Colonic mucosa (tissue), 4 donors: Measurements from ENCODE around the gene POGZ. TPM values are rescaled to one million over a fixed set of nuclear protein-coding genes. Genes with fewer than 3 reads are reported as not detected.

Experiments
- DNase-seq: peaks from one replicate; pipeline ENCODE4 v3.0.0-alpha.2; 2020
- H3K27ac ChIP-seq: fragments of 200-600 bp; one replicate; pipeline ENCODE4 v1.8.0; 2021
- H3K27me3 ChIP-seq: fragments of 200-600 bp; one replicate; pipeline ENCODE4 v1.8.0; 2021
- H3K36me3 ChIP-seq: fragments of 200-600 bp; one replicate; pipeline ENCODE4 v1.8.0; 2021
- H3K4me1 ChIP-seq: fragments of 200-600 bp; one replicate; pipeline ENCODE4 v1.8.0; 2021; ENCODE audit warnings: mild to moderate bottlenecking
- H3K4me3 ChIP-seq: fragments of 200-600 bp; one replicate; pipeline ENCODE4 v1.8.0; 2021
- H3K9ac ChIP-seq, 2 donors: one replicate each; pipeline ENCODE4 v1.7.0; 2013; ENCODE audit warnings: control low read depth in 2 of 2, low read depth in 2 of 2, low read length in 2 of 2
- H3K9me3 ChIP-seq: fragments of 200-600 bp; one replicate; pipeline ENCODE4 v1.8.0; 2021
- intact Hi-C: fragments of 100-400 bp; cut with DNase I; formaldehyde crosslinking; loops from one replicate; pipeline ENCODE4 v1.14.1; 2022
- total RNA-seq, 2 donors: library from RNA; stranded (reverse); fragmentation: NEBNext Ultra II Directional in 1 of 2; extraction: Animal tissue kit (Norgen Biotek cat#: 25700) in 1 of 2; gene quantifications; one replicate each; pipeline ENCODE4 v1.2.1, GENCODE V29; 2021
- TF ChIP-seq, protein P1 (sequence below): fragments of 200-600 bp; IDR thresholded peaks from one replicate; pipeline ENCODE4 v1.8.0; 2022; ENCODE audit warnings: antibody characterized with exemption, mild to moderate bottlenecking
- donor health status: healthy.
- donor health status: DM: no; HTN: no; CAD: no.
- donor health status: DM: no; HTN: no; CAD: no.

The POGZ gene
- total RNA-seq, 2 donors from 2014 or later = 49.6 to 50.0 TPM

GRCh38 chr1:151405187-151405951 is 53.9 kb downstream of the POGZ start:
- Histone ChIP-seq H3K36me3 (peaks cover 17% of the 10 kb centered on the region), H3K9me3 (no peaks in the 10 kb centered on the region), H3K9ac (no peak overlapping the region), H3K27me3 (no peaks in the 10 kb centered on the region), H3K4me1 (peaks cover 1% of the 10 kb centered on the region), H3K27ac (no peak overlapping the region), H3K4me3 (no peak overlapping the region)
- TF ChIP-seq, protein P1, sequence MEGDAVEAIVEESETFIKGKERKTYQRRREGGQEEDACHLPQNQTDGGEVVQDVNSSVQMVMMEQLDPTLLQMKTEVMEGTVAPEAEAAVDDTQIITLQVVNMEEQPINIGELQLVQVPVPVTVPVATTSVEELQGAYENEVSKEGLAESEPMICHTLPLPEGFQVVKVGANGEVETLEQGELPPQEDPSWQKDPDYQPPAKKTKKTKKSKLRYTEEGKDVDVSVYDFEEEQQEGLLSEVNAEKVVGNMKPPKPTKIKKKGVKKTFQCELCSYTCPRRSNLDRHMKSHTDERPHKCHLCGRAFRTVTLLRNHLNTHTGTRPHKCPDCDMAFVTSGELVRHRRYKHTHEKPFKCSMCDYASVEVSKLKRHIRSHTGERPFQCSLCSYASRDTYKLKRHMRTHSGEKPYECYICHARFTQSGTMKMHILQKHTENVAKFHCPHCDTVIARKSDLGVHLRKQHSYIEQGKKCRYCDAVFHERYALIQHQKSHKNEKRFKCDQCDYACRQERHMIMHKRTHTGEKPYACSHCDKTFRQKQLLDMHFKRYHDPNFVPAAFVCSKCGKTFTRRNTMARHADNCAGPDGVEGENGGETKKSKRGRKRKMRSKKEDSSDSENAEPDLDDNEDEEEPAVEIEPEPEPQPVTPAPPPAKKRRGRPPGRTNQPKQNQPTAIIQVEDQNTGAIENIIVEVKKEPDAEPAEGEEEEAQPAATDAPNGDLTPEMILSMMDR = no peak
- DNase-seq = no peak
- intact Hi-C loops = no loop called here

DNA sequence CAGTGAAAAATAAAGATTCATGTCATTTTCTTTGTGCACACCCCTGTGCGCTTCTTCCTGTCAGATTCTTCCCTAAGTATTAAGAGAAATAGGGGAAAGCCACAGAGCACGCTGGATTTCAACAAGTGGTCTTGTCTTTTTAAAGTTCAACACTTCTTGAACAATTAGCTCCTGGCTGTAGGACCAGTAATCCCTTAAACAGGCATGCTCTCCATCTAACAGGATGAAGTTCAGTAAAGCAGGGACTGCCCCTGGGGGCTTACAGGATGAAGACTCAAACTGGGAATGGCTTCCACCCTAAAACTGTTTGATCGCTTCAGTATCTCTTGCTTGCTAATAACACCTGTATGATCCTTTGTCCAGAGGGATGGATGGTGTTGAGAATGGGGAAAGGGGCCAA is 55.7 kb downstream of the POGZ start:
- Histone ChIP-seq H3K27ac (no peak overlapping the region), H3K9me3 (no peaks in the 10 kb centered on the region), H3K36me3 (peaks cover 7% of the 10 kb centered on the region), H3K4me1 (peaks cover 3% of the 10 kb centered on the region), H3K9ac (no peak overlapping the region), H3K27me3 (no peaks in the 10 kb centered on the region), H3K4me3 (no peak overlapping the region)
- intact Hi-C loops = loop anchor here (5.0 kb wide), 1 partner anchor 101 kb away; no protein-coding TSS in a partner anchor
- TF ChIP-seq, protein P1 = no peak
- no peak for DNase-seq

GRCh38 chr1:151402764-151403163 is 56.5 kb downstream of the POGZ start:
- no peak for DNase-seq
- Histone ChIP-seq H3K4me1 (peaks cover 3% of the 10 kb centered on the region), H3K4me3 (no peak overlapping the region), H3K9ac (no peak overlapping the region), H3K9me3 (no peaks in the 10 kb centered on the region), H3K27me3 (no peaks in the 10 kb centered on the region), H3K27ac (no peak overlapping the region), H3K36me3 (peaks cover 7% of the 10 kb centered on the region)
- TF ChIP-seq, protein P1 = no peak
- intact Hi-C loops = loop anchor here (5.0 kb wide), 1 partner anchor 100 kb away; no protein-coding TSS in a partner anchor

- Histone ChIP-seq H3K36me3 (peaks cover 7% of the 10 kb centered on the region), H3K27ac (no peak overlapping the region), H3K4me1 (peaks cover 3% of the 10 kb centered on the region), H3K4me3 (no peak overlapping the region), H3K27me3 (no peaks in the 10 kb centered on the region), H3K9me3 (no peaks in the 10 kb centered on the region), H3K9ac (no peak overlapping the region)
- TF ChIP-seq, protein P1 = no peak
- intact Hi-C loops = loop anchor here (5.0 kb wide), 1 partner anchor 100 kb away; no protein-coding TSS in a partner anchor
- no peak for DNase-seq
Observed at GRCh38 chr1:151401860-151402259, 57.4 kb downstream of the POGZ start.

- no peak overlapping the region for H3K9ac ChIP-seq
- no peaks in the 10 kb centered on the region for H3K27me3 ChIP-seq
- peaks cover 7% of the 10 kb centered on the region for H3K36me3 ChIP-seq
- intact Hi-C loops = loop anchor here (5.0 kb wide), 1 partner anchor 99 kb away; no protein-coding TSS in a partner anchor
- H3K4me3 ChIP-seq = no peak overlapping the region
- peaks cover 3% of the 10 kb centered on the region for H3K4me1 ChIP-seq
- H3K9me3 ChIP-seq = no peaks in the 10 kb centered on the region
- DNase-seq = no peak
- TF ChIP-seq, protein P1 = no peak
- H3K27ac ChIP-seq = no peak overlapping the region
Observed at GRCh38 chr1:151401125-151401788, 58.0 kb downstream of the POGZ start.
